GM18907 (cell line): Measurements from ENCODE around the gene GPR149.
"Not testable (repeated sequence)": the region's sequence is repeated elsewhere in the genome, so short reads cannot be mapped to it uniquely, and the experiment has no call there.

Experiments
- ATAC-seq: cut with Tn5 transposase; IDR thresholded peaks from one replicate; pipeline ENCODE4 v1.9.1; 2021; ENCODE audit warnings: mild to moderate bottlenecking, moderate library complexity; ENCODE audit not compliant: unreplicated experiment

The GPR149 gene

GRCh38 chr3:154430014-154430413 lies at the start of gene GPR149:
TSS of gene GPR149 (minus strand) at chr3:154430190. CDS start at chr3:154429615, 575 bp downstream.
- no peak for ATAC-seq

DNA sequence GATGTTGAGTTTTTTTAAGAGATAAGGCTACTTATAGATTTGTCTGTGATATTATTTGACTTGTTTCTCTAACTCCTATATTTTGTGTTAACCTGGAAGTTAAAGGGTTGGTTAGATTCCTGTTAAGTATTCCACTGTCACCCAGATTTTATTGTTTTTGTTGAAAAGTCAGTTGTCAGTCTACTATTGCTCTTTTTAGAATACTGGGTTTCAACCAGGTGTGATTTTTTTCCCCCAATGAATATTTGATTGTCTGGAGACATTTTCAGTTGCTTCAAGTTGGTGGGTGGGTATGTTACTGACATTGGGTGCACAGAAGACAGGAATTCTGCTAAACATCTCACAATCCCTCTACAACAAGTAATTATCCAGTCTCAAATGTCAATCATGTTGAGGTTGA lies 43.8 kb upstream of the GPR149 start:
- no peak for ATAC-seq

DNA sequence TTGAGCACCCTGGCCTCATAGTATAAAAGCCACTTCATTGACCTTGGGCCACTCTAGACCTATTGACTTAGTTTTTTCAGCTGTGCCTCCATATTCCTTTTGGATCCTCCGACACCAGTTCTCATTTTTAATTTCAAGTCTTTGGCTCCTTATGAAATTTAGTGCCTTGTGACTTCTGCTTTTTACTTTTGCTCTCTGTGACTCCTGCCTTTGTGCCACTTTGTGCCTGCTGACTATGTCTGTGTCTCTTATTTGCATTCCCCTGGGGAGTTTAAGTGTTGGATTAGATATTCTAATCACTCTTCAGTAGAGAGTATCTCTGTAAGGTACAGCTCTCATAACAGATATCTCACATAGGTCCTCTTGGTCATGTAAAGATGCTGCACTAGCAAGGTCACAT lies 39.6 kb upstream of the GPR149 start:
- no peak for ATAC-seq

DNA sequence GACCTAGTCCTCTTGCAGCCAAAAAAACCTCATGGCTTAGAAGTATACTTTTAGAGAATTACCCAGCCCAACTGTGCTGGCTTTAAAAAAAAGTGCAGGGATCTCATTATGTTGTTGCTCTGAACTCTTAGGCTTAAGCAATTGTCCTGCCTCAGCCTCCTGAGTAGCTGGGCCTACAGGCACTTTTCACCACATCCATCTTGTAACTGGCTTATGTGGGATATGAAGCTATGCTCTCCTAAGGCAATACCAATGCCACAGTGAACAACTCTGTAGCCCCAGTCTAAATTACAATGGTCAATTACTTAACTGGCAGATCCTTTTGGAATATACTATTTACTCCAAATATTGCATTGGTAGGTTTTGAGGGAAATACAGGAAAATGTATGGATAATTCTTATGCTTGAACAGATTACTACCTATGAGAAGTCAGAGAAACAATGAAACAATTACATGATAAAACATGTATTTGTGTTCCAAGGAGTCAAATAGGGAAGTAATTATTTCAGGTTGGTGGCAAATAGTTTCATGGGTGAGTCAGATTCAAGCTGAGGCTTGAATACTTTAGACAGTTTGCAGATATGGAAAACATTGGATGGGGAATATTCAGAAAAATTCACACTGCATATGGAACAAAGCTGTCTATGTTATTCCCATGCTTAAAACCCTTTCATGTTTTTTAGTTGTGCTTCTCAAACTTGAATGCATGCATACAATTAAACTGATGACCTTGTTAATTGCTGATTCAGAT lies 34.6 kb upstream of the GPR149 start:
- no peak for ATAC-seq

GRCh38 chr3:154458560-154458959 lies 28.6 kb upstream of the GPR149 start:
- no peak for ATAC-seq

DNA sequence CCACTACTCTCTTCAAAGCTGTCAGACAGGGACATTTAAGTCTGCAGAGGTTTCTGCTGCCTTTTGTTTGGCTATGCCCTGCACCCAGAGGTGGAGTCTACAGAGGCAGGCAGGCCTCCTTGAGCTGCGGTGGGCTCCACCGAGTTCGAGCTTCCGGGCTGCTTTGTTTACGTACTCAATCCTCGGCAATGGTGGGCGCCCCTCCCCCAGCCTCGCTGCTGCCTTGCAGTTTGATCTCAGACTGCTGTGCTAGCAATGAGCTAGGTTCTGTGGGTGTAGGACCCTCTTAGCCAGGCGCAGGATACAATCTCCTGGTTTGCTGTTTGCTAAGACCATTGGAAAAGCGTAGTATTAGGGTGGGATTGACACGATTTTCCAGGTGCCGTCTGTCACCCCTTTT lies 9.1 kb upstream of the GPR149 start:
- ATAC-seq, result not testable (repeated sequence)

DNA sequence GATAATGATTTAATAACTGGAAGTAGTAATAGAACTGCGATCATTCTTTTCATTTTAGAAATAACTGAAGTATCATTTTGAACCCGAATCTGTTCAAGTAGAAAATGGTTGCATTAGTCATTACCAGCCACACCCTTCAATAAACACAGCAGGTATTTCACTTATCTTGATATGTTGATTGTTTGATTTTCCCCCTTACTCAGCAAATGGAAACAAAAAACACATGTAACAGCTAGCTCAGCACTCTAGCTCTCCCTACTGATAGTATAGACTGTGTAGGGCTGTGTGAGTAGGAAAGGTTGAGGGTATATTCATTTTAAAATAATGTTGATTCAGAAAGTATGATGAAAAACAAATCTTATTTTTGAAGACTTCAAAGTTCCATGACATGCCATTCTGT lies 1.1 kb upstream of the GPR149 start:
- no peak for ATAC-seq

DNA sequence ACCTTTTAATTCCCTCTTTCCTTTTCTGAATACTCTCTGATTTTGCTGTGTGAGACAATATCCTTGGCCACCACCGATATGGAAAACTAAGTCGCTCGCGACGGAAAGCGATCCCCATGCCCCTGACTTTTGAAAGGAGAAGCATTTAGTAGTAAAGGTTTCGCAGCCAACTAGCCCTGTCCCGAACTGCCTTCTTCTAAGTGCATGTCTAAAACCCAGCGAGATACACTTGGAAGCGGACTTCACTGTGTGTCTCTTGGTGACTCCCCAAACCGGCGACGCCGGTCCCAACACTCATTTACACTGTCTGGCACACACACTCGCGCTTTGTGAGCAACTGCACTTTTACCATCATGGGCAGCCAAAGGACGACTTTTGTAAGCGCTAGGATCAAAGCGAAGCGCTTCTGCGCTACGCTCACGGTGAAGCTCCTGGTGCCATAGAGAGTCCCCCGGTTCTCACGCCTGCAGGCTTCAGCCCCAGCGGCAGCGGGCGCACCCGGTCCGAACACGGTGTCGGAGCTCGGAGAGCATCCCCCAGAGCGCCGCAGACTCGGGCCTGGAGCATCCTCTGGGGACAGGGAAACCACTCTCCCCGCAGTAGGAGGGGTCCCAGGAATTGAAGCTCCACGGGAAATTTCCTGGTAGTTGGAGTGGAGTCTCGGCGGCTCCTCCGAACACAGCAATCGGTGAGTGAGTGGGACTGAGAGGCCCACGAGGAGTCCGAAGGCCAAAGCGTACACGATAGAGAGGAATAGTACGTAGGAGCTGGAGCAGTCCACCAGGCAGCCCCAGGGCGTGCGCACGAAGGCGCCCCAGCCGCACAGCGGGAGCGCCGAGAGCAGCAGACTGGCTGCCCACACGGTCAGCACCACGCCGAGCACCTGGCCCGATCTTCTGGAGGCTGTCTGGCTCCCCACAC lies 1.4 kb downstream of the GPR149 start:
- ATAC-seq, result no peak

DNA sequence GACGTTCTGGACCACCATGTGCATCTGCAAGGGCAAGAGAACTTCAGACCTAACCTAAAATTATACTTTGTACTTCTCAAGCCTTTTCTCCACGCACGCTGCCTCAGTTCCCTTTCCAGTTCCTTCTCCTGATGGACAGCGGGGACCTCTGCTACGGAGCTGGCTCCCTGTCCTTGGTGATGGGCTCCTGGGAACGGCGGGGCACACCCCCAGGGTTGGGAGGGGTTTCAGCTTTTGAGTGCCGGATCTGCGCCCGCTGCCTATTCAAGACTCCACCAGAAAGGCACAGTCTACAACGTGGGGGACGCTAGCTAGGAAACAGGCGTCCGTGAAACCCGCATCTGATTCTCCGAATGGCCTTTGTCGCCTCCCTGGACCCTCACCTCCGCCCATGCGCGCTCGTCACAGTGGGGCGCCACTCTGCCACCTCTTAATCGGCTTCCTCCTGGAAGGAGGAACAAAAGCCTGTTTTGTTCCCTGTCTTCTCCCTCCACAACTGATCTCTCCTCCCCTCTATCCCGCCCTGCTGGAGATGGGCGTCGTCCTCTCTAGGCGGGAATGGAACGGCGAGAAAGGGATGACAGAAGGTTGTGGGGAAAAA lies 2.2 kb downstream of the GPR149 start:
- no peak for ATAC-seq

DNA sequence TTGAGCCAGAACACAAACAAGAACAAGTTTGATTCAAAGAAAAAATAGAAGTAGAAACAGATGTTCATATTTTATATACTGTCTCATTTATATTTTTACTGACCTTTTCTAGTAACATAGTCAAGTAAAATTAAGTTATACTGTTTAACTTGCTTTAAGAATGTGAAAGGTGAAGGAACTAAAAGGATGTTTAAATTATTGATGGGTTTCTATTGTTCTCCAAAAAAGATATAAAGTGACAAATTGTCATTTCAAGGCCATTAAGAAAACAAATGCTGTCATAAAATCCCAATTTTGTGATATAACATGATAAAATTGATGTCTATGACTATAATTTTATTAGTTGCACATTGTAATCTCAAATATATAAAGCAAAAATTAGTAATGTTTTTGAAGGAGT lies 7.3 kb downstream of the GPR149 start:
- no peak for ATAC-seq

DNA sequence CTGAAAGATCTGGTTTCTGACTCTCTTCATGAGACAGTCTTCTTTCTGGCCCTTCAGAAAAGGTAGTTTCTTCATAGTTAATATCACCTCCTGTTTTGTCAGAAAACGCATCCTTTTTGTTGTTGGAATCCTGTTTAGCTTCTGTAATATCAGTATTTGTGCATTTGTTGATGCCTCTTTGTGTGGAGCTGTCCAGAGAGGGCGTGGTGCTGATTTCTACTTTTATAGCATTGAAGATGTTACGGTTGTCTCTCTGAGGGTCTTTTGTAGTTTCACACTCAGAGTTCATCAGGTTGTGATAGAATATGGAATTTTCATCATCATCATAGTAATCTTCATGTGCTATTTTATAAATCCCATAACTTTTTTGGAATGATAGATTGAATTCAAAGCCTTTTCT lies 8.9 kb downstream of the GPR149 start:
- ATAC-seq, result no peak

DNA sequence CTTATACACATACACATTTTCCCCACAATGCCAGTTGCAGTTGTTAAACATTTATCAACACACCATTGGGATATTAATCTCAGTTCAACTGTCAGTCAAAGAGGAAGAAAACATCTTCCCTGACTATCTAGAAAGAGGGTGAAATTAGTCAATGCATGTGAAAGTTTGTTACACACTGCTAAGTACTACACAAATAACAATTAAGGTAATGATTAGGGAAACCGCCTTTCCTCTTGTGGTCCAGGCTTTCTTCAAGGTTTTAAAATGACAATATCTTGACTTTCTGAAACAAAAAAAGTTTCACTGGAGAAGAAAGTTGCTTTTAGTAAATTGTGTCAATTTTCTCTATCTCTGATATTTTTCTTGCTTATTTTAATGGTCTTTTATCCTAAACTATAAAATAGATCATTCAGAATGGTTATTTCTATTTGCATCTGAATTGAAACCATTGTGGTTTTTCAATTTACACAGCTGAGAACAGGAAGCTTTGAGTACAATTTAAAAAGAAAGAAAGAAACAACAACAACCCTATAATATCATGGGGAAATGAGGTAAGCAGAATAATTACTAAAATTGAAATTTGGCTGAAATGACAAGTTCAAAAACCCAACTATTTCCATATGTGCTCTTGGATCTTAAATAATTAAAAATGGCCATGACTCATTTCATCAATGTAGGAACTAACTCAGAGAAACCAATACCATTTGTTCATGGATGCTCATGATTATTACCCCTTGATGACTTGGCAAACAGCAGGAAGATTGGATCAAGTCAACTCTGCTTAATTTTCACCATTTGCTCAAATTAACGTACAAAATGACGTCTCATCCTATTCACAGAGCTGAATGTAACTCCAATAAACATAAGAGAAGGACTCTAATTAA lies 31.7 kb downstream of the GPR149 start:
- peak; percentile 99 for ATAC-seq

GRCh38 chr3:154389861-154390260 lies 40.1 kb downstream of the GPR149 start:
- no peak for ATAC-seq

GRCh38 chr3:154384479-154384878 lies 45.5 kb downstream of the GPR149 start:
- ATAC-seq, result no peak

DNA sequence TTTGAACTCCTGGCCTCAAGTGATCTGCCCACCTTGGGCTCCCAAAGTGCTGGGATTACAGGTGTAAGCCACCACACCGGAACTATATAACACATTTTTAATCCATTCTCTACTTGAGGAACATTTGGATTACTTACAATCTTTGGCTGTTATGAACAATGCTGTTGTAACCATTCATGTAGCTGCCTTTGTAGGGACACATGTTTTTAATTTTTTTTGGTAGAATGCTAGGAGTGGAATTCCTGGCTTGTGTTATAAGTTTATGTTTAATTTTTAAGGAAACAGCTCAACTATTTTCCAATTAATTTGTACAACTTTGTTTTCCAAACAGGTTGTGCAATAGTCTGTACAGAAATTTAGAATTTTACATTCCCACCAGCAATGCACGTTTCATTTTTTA lies 51.7 kb downstream of the GPR149 start:
- ATAC-seq, result no peak

GRCh38 chr3:154367221-154367620 lies 62.8 kb downstream of the GPR149 start:
- no peak for ATAC-seq

- ATAC-seq, result no peak
Measured at GRCh38 chr3:154364849-154365248, 65.1 kb downstream of the GPR149 start.

- ATAC-seq, result no peak
Measured at GRCh38 chr3:154361099-154361498, 68.9 kb downstream of the GPR149 start.

- no peak for ATAC-seq
Measured at GRCh38 chr3:154356009-154356408, 74.0 kb downstream of the GPR149 start.

DNA sequence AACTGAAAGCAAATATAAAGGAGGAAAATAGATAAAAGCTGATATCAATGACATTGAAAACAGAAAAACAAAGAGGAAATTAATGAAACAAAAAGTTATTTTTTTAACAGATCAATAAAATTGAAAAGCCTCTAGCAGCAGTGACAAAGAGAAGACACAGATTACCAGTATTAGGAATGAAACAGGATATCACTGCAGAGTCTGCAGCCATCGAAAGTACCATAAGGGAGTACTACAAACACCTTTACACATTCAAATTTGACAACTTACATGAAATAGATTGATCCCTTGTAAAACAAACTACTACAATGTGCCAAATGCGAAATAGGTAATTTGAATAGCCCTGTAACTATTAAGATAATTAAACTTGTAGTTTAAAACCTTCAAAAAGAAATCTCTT lies 80.8 kb downstream of the GPR149 start:
- ATAC-seq, result no peak
